Hepatocyte (in vitro differentiated cells): Measurements from ENCODE around the gene RACK1. TPM values are rescaled to one million over a fixed set of nuclear protein-coding genes. Genes with fewer than 3 reads are reported as not detected.
"Not testable (repeated sequence)": the region's sequence is repeated elsewhere in the genome, so short reads cannot be mapped to it uniquely, and the experiment has no call there.

ENCODE experiments used
- DNase-seq: peaks from one replicate; pipeline ENCODE4 v3.0.0-alpha.2; 2016; ENCODE audit warnings: low spot score
- H2AFZ ChIP-seq: fragments of 200-600 bp; sonication (generic); 2 replicates; pipeline ENCODE4 v1.6.0; 2016; ENCODE audit warnings: antibody characterized with exemption, mild to moderate bottlenecking
- H3K27ac ChIP-seq: fragments of 200-600 bp; sonication (generic); 2 replicates; pipeline ENCODE4 v1.5.1; 2016; ENCODE audit warnings: mild to moderate bottlenecking
- H3K27me3 ChIP-seq: fragments of 200-600 bp; sonication (generic); 2 replicates; pipeline ENCODE4 v1.6.1; 2016
- H3K36me3 ChIP-seq: fragments of 200-600 bp; sonication (generic); replicated peaks from 2 replicates; pipeline ENCODE4 v1.5.1; 2016; ENCODE audit warnings: low read depth; ENCODE audit not compliant: insufficient read depth
- H3K4me1 ChIP-seq: fragments of 200-600 bp; sonication (generic); 2 replicates; pipeline ENCODE4 v1.5.1; 2016; ENCODE audit warnings: mild to moderate bottlenecking, moderate library complexity; ENCODE audit not compliant: insufficient read depth
- H3K4me2 ChIP-seq: fragments of 200-600 bp; sonication (generic); 2 replicates; pipeline ENCODE4 v1.6.0; 2016
- H3K4me3 ChIP-seq: fragments of 200-600 bp; sonication (generic); 2 replicates; pipeline ENCODE4 v1.5.1; 2016; ENCODE audit warnings: mild to moderate bottlenecking
- H3K79me2 ChIP-seq: fragments of 200-600 bp; sonication (generic); 2 replicates; pipeline ENCODE4 v1.6.0; 2017; ENCODE audit warnings: mild to moderate bottlenecking
- H3K9me2 ChIP-seq: fragments of 200-600 bp; sonication (generic); replicated peaks from 2 replicates; pipeline ENCODE4 v1.6.0; 2017; ENCODE audit warnings: mild to moderate bottlenecking; ENCODE audit not compliant: insufficient read depth
- H3K9me3 ChIP-seq: fragments of 200-600 bp; sonication (generic); 2 replicates; pipeline ENCODE4 v1.5.1; 2016; ENCODE audit warnings: low read depth, mild to moderate bottlenecking
- H4K20me1 ChIP-seq: fragments of 200-600 bp; sonication (generic); 2 replicates; pipeline ENCODE4 v1.6.0; 2016; ENCODE audit warnings: mild to moderate bottlenecking; ENCODE audit not compliant: insufficient read depth, poor library complexity, severe bottlenecking
- EZH2 ChIP-seq: fragments of 200-600 bp; sonication (generic); IDR thresholded peaks from 2 replicates; pipeline ENCODE4 v1.6.1; 2016; ENCODE audit warnings: antibody characterized with exemption, mild to moderate bottlenecking, borderline replicate concordance
- EZH2phosphoT487 ChIP-seq: fragments of 200-600 bp; sonication (generic); IDR thresholded peaks from one replicate; pipeline ENCODE4 v1.6.1; 2018; ENCODE audit warnings: antibody characterized with exemption, mild to moderate bottlenecking, low read depth, moderate library complexity; ENCODE audit not compliant: unreplicated experiment, severe bottlenecking
- WGBS: methylation state at CpG from one replicate; pipeline ENCODE4 v1.1.6; 2016; ENCODE audit warnings: low lambda C conversion rate; ENCODE audit errors: missing lambda C conversion rate; 5-methylcytosine and 5-hydroxymethylcytosine counted together
- polyA plus RNA-seq: library from polyadenylated mRNA; unstranded; fragments of >200 nt; fragmentation: Nextera tagmentation; extraction: Ambion mirVana; gene quantifications from 2 replicates; pipeline ENCODE4 v1.2.1, GENCODE V29; 2016
- total RNA-seq: library from RNA; depleted of rRNA; stranded (reverse); fragments of >200 nt; gene quantifications from 2 replicates; pipeline ENCODE4 v1.2.3, GENCODE V29; 2014
- TF ChIP-seq, protein P1 (sequence below): fragments of 200-600 bp; sonication (generic); IDR thresholded peaks from 2 replicates; pipeline ENCODE4 v1.5.1; 2016; ENCODE audit warnings: antibody characterized with exemption, mild to moderate bottlenecking; ENCODE audit not compliant: poor library complexity

Gene RACK1
- total and polyA plus RNA-seq, 2 experiments from 2014 or later: 680 to 2,199 TPM

DNA sequence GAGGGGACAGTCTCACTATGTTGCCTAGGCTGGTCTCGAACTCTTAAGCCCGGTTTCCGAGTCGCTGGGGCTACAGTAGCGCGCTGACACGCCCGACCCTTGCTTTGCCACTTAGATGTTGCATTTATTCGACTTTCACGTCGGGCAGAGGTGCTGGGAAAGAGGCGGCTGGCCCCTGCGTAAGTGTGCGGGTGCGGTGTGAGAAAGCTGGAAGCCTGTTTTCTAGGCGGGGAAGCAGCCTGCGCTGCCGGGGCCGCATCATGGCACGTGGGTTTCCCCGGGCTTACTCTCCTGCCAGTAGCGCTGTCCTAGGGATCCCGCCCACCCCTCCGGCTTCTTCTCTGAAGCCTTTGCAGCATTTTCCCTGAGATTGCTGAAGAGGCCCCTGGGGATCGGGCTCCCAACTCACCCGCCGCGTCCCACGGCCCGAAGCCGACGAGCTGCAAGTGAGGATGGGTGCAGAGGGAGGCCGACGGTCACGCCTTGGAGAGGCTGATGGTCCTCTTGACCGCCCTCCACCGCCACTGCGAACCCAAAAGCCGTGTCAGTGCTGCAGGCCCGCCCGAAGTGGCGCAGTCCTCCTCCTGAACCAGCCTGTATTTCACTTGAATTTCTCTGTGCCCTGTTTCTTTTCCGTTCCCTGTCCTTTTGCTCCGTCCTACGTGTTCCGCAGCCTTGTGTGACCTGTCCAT is 26.4 kb downstream of the RACK1 start:
- peak overlapping the region; percentile 78 for H3K4me2 ChIP-seq
- 1% methylated on average over 45 of the region's 46 CpGs for WGBS
- H3K36me3 ChIP-seq: no peaks in the 10 kb centered on the region
- peak overlapping the region; percentile 25 for H3K4me3 ChIP-seq
- peak overlapping the region; percentile 18 for H3K27ac ChIP-seq
- DNase-seq: peak; percentile 69
- peaks cover 4% of the 10 kb centered on the region for H3K27me3 ChIP-seq
- no peaks in the 10 kb centered on the region for H4K20me1 ChIP-seq
- no peaks in the 10 kb centered on the region for H3K9me2 ChIP-seq
- no peaks in the 10 kb centered on the region for H3K9me3 ChIP-seq
- no peak for TF ChIP-seq EZH2
- TF ChIP-seq, protein P1, sequence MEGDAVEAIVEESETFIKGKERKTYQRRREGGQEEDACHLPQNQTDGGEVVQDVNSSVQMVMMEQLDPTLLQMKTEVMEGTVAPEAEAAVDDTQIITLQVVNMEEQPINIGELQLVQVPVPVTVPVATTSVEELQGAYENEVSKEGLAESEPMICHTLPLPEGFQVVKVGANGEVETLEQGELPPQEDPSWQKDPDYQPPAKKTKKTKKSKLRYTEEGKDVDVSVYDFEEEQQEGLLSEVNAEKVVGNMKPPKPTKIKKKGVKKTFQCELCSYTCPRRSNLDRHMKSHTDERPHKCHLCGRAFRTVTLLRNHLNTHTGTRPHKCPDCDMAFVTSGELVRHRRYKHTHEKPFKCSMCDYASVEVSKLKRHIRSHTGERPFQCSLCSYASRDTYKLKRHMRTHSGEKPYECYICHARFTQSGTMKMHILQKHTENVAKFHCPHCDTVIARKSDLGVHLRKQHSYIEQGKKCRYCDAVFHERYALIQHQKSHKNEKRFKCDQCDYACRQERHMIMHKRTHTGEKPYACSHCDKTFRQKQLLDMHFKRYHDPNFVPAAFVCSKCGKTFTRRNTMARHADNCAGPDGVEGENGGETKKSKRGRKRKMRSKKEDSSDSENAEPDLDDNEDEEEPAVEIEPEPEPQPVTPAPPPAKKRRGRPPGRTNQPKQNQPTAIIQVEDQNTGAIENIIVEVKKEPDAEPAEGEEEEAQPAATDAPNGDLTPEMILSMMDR: peak; percentile 2
- no peaks in the 10 kb centered on the region for H3K79me2 ChIP-seq
- H2AFZ ChIP-seq: peak overlapping the region; percentile 57
- no peaks in the 10 kb centered on the region for H3K4me1 ChIP-seq

DNA sequence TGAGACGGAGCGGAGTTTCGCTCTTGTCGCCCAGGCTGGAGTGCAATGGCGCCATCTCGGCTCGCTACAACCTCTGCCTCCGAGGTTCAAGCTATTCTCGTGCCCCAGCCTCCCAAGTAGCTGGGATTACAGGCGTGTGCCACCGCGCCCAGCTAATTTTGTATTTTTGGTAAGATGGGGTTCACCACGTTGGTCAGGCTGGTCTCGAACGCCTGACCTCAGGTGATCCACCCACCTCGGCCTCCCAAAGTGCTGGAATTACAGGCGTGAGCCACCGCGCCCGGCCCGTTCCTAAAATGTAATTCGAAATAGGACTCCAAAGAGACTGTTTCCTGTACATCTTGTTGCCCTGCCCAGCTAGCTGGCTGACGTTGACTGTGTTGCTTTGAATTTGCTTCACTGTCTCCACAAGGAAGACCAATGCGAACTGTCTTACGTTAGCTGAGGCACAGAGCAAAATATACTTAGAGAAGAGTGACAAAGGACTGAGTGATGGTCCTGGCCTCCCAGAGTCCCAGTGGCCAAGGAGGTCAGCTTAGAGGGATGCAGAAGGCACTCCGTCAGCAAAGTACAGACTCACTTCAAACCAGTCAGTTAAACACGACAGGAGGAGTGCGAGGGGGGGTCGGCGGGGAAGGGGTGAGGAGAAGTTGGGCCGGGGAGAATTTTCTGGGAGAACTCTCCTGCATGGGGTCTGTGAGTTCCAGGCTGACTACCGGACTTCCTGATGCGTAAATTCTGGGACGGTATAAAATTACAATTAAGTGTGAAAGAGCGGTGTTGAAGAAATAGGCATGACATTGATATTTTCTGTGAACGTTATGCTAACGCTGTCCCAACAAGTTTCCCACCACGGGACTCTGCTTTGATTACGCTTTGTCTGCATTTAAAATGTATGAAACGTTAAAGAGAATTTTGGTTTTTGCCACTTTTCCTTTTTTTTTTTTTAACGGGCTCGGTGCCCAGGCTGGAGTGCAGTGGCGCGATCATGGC is 27.4 kb downstream of the RACK1 start:
- WGBS: 61% methylated on average over 41 of the region's 44 CpGs
- Histone ChIP-seq H3K9me3 (no peaks in the 10 kb centered on the region), H3K9me2 (no peaks in the 10 kb centered on the region), H4K20me1 (no peaks in the 10 kb centered on the region), H3K27ac (no peak overlapping the region), H3K27me3 (peaks cover 4% of the 10 kb centered on the region), H3K4me2 (peak overlapping the region; percentile 78), H3K79me2 (no peaks in the 10 kb centered on the region), H3K4me1 (no peaks in the 10 kb centered on the region), H3K4me3 (peak overlapping the region; percentile 25), H3K36me3 (no peaks in the 10 kb centered on the region), H2AFZ (no peak overlapping the region)
- DNase-seq: no peak
- TF ChIP-seq EZH2: no peak
- TF ChIP-seq EZH2phosphoT487: no peak
- TF ChIP-seq, protein P1: no peak

DNA sequence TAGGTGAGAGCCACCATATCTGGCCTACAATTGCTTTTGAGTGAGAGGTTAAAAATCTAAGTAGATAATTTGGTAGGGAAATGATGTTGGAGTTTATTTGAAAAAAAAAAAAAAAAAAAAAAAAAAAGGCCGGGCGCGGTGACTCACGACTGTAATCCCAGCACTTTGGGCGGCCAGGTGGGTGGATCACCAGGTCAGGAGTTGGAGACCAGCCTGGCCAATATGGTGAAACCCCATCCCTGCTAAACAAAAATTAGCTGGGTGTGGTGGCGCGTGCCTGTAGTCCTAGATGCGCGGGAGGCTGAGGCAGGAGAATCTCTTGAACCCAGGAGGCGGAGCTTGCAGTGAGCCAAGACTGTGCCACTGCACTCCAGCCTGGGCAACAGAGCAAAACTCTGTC is 29.5 kb downstream of the RACK1 start:
- H4K20me1 ChIP-seq, H3K4me3 ChIP-seq, H3K79me2 ChIP-seq, H3K27ac ChIP-seq, H3K27me3 ChIP-seq, DNase-seq, H3K4me2 ChIP-seq, H3K9me2 ChIP-seq, H3K9me3 ChIP-seq, H2AFZ ChIP-seq, H3K36me3 ChIP-seq, H3K4me1 ChIP-seq: not testable (repeated sequence)
- 91% methylated on average over 10 of the region's 10 CpGs for WGBS

DNA sequence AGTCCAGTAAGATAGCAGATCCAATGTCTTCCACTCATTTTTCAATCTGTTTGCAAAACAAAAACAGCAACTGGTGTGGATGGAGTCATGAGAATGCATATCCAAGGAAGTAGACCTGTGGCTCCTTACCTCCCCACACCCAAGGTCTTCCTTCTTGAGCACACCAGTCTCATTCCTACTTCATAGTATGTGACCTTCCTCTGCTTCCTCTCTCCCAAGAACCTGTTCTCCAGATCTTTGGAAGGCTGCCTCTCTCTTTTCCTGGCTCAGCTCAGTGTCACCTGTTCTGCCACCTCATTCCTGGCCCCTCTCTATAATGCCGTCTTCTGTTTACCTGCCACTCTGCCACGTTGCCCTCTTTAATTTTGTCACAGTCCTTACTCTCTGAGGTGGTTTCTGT is 30.8 kb downstream of the RACK1 start:
- H3K27me3 ChIP-seq: peaks cover 4% of the 10 kb centered on the region
- WGBS: 57% methylated on average over 2 of the region's 2 CpGs
- no peaks in the 10 kb centered on the region for H4K20me1 ChIP-seq
- H3K4me3 ChIP-seq: no peak overlapping the region
- no peak for DNase-seq
- no peaks in the 10 kb centered on the region for H3K36me3 ChIP-seq
- H3K79me2 ChIP-seq: no peaks in the 10 kb centered on the region
- TF ChIP-seq, protein P1: no peak
- TF ChIP-seq EZH2phosphoT487: no peak
- TF ChIP-seq EZH2: no peak
- no peak overlapping the region for H3K27ac ChIP-seq
- no peaks in the 10 kb centered on the region for H3K9me3 ChIP-seq
- H3K4me2 ChIP-seq: no peak overlapping the region
- no peak overlapping the region for H2AFZ ChIP-seq
- H3K9me2 ChIP-seq: no peaks in the 10 kb centered on the region
- H3K4me1 ChIP-seq: no peaks in the 10 kb centered on the region
